Sigmoid colon (tissue), 7 donors: ENCODE data around the gene AHI1. TPM values are rescaled to one million over a fixed set of nuclear protein-coding genes. Genes with fewer than 3 reads are reported as not detected.
"Not testable (repeated sequence)": the region's sequence is repeated elsewhere in the genome, so short reads cannot be mapped to it uniquely, and the experiment has no call there.

Experiments
- DNase-seq: peaks from one replicate; pipeline ENCODE4 v3.0.0-alpha.2; 2019
- H3K27ac ChIP-seq, 4 donors: fragments of 200-600 bp; sonication (generic); one replicate each; pipeline ENCODE4 v1.5.1; 2016 to 2019; ENCODE audit warnings: mild to moderate bottlenecking in 1 of 4
- H3K27me3 ChIP-seq, 3 donors: fragments of 200-600 bp; sonication (generic); one replicate each; pipeline ENCODE4 v1.5.1; 2019; ENCODE audit warnings: mild to moderate bottlenecking in 1 of 3
- H3K36me3 ChIP-seq, 4 donors: fragments of 200-600 bp; sonication (generic); one replicate each; pipeline ENCODE4 v1.5.1; 2016 to 2019
- H3K4me1 ChIP-seq, 4 donors: fragments of 200-600 bp; sonication (generic); one replicate each; pipeline ENCODE4 v1.5.1; 2017 to 2019
- H3K4me3 ChIP-seq, 4 donors: fragments of 200-600 bp; sonication (generic); one replicate each; pipeline ENCODE4 v1.5.1; 2017 to 2019; ENCODE audit warnings: mild to moderate bottlenecking in 2 of 4, moderate library complexity in 1 of 4
- H3K9me3 ChIP-seq, 4 donors: fragments of 200-600 bp in 3 of 4; sonication (generic) in 3 of 4; one replicate each; pipeline versions ENCODE4 v1.5.1 to v1.6.1; 2013 to 2019
- EP300 ChIP-seq, 4 donors: sonication (generic); formaldehyde crosslinking; IDR thresholded peaks; one replicate each; pipeline ENCODE4 v1.6.1; 2017; ENCODE audit warnings: antibody characterized with exemption in 4 of 4
- POLR2A ChIP-seq, 2 donors: fragments of 450-650 bp; IDR thresholded peaks; one replicate each; pipeline ENCODE4 v1.6.1; 2016; ENCODE audit warnings: antibody characterized with exemption in 2 of 2, mild to moderate bottlenecking in 2 of 2, moderate library complexity in 2 of 2
- POLR2AphosphoS5 ChIP-seq, 4 donors: sonication (generic); formaldehyde crosslinking; IDR thresholded peaks; one replicate each; pipeline ENCODE4 v1.6.1; 2017; ENCODE audit warnings: antibody characterized with exemption in 4 of 4
- WGBS, 2 donors: extraction: QIAGEN DNeasy Blood & Tissue Kit; methylation state at CpG; one replicate each; pipeline ENCODE4 v1.1.7; 2013; 5-methylcytosine and 5-hydroxymethylcytosine counted together
- intact Hi-C: fragments of 100-400 bp; cut with DNase I; formaldehyde crosslinking; loops from one replicate; pipeline ENCODE4 v1.15.1; 2023
- polyA plus RNA-seq, 3 donors: library from polyadenylated mRNA; stranded (reverse); fragments of 200-250 nt; gene quantifications; one replicate each; pipeline ENCODE4 v1.2.3, GENCODE V29; 2013
- total RNA-seq, 4 donors: library from RNA; depleted of rRNA; stranded (reverse); fragments of >200 nt; gene quantifications; one replicate each; pipeline ENCODE4 v1.1.0, GENCODE V29; 2016
- TF ChIP-seq, protein P1 (sequence below), 4 experiments: fragments of 450-650 bp in 3 of 4; fragments of 200-600 bp in 1 of 4; IDR thresholded peaks; one replicate each; pipeline ENCODE4 v1.5.1; 2016 to 2019; ENCODE audit warnings: antibody characterized with exemption in 4 of 4, mild to moderate bottlenecking in 3 of 4, moderate library complexity in 2 of 4
- donor health status: healthy with polysubstance abuse.
- donor health status: Bipolar disorder and iron deficiency.
- donor health status: healthy.

The AHI1 gene
- total and polyA plus RNA-seq, 7 donors: 4.2 to 47.1 (median 25.8) TPM

DNA sequence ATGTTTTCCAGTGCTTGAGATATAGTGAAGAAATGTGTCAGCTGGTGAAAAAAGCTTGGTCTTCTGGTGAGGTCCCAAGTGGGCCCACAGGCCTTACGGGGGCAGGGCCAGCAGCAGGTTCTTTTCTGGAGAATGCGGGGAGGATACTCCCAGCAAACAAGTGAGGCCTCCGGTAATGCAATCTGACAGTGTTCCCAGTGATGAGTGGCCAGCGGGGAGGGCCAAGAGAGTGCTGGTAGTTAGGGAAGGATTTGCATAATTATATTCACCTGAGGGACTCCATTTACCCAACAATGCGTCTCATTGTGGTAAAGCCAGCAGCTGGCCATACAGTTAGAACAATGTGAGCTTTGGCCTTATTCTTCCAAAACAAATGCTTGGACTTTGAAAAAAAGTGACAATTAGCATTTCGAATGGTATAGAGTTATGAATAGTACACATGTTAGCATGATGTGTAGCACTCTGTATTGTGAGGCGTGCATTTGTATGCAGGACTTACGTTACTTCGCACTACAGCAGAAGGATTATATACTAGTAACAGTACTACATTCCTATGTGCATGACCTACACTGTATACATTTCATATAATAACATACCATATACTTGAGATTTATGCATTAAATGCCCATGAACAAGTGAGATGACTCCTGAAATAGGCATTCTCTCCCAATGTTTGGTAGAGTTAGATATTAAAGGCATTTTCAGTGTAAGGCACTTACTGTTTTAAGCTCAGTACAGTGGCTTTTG, 246.6 kb downstream of the AHI1 start:
- Histone ChIP-seq H3K27me3 (no peaks in the 10 kb centered on the region), H3K4me3 (no peak overlapping the region), H3K9me3 (no peaks in the 10 kb centered on the region), H3K36me3 (no peaks in the 10 kb centered on the region), H3K27ac (no peak overlapping the region), H3K4me1 (no peaks in the 10 kb centered on the region)
- 16 to 71% methylated on average over 9 of the region's 9 CpGs for WGBS, 2 donors
- TF ChIP-seq EP300 (IDR thresholded peaks at IDR 0.05) (no peak), POLR2AphosphoS5 (IDR thresholded peaks at IDR 0.05) (no peak), POLR2A (IDR thresholded peaks at IDR 0.05) (no peak)
- TF ChIP-seq, protein P1, sequence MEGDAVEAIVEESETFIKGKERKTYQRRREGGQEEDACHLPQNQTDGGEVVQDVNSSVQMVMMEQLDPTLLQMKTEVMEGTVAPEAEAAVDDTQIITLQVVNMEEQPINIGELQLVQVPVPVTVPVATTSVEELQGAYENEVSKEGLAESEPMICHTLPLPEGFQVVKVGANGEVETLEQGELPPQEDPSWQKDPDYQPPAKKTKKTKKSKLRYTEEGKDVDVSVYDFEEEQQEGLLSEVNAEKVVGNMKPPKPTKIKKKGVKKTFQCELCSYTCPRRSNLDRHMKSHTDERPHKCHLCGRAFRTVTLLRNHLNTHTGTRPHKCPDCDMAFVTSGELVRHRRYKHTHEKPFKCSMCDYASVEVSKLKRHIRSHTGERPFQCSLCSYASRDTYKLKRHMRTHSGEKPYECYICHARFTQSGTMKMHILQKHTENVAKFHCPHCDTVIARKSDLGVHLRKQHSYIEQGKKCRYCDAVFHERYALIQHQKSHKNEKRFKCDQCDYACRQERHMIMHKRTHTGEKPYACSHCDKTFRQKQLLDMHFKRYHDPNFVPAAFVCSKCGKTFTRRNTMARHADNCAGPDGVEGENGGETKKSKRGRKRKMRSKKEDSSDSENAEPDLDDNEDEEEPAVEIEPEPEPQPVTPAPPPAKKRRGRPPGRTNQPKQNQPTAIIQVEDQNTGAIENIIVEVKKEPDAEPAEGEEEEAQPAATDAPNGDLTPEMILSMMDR (IDR thresholded peaks at IDR 0.05): no peak
- DNase-seq: no peak
- intact Hi-C loops: no loop called here

DNA sequence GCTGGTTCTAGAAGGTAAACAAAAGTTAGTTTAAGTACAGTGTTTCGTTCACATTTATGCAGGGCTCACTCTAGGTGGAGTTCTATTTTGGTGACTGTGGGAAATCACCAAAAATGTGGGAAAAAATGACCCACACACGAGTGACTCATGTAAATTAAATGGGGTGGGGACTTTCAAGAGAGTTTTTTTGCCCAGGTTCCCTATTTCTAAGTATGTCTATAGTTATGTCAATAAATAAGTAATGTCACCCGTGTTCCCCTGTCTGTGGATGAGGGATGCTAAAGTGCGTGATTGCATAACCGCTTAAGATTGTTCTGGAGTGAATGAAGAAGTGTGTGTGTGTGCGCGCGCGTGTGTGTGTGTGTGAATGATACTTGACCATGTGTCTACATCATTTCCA, 247.3 kb downstream of the AHI1 start:
- no peaks in the 10 kb centered on the region for H3K9me3 ChIP-seq
- H3K27me3 ChIP-seq: no peaks in the 10 kb centered on the region
- intact Hi-C loops: no loop called here
- no peak overlapping the region for H3K4me3 ChIP-seq
- TF ChIP-seq, protein P1 (IDR thresholded peaks at IDR 0.05): no peak
- TF ChIP-seq POLR2AphosphoS5 (IDR thresholded peaks at IDR 0.05): no peak
- WGBS, 2 donors: 67 to 77% methylated on average over 9 of the region's 9 CpGs
- H3K27ac ChIP-seq: no peak overlapping the region
- no peaks in the 10 kb centered on the region for H3K36me3 ChIP-seq
- H3K4me1 ChIP-seq: no peaks in the 10 kb centered on the region
- DNase-seq: no peak

DNA sequence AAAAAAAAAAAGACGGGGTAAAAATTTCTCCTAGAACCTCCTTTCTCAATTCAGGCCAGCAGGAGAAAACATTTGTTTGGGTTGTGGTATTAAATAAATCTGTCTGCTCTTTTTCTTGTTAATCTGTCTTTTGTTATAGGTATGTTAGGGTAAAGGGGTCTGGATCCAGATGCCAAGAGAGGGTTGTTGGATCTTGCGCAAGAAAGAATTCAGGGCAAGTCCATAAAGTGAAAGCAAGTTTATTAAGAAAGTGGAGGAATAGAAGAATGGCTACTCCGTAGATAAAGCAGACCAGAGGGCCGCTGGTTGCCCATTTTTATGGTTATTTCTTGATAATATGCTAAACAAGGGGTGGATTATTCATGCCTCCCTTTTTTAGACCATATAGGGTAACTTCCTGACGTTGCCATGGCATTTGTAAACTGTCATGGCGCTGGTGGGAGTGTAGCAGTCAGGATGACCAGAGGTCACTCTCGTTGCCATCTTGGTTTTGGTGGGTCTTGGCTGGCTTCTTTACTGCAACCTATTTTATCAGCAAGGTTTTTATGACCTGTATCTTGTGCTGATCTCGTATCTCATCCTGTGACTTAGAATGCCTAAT, 251.0 kb downstream of the AHI1 start:
- 83 to 86% methylated on average over 8 of the region's 8 CpGs for WGBS, 2 donors
- H3K36me3 ChIP-seq, intact Hi-C loops, H3K27ac ChIP-seq, H3K27me3 ChIP-seq, H3K4me1 ChIP-seq, H3K9me3 ChIP-seq, DNase-seq, H3K4me3 ChIP-seq: not testable (repeated sequence)

DNA sequence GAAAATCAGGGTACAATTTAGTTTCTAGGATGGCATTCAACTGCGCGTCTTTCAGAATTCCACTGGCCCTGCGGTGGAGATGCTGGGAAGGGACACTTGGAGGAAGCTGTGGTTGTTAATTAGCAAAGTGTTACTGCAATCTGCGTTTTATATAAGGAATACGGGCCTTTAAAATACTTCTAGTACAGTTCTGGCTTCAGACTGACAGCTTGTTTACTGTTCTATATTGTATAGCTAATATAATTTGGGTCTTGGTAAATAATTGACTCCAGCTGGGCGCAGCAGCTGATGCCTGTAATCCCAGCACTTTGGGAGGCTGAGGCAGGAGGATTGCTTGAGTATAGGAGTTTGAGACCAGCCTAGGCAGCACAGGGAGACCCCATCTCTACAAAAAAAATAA, 252.7 kb downstream of the AHI1 start:
- Histone ChIP-seq H3K9me3 (no peaks in the 10 kb centered on the region), H3K36me3 (no peaks in the 10 kb centered on the region), H3K4me1 (no peaks in the 10 kb centered on the region), H3K27me3 (no peaks in the 10 kb centered on the region), H3K27ac (no peak overlapping the region), H3K4me3 (no peak overlapping the region)
- 18 to 67% methylated on average over 6 of the region's 6 CpGs for WGBS, 2 donors
- intact Hi-C loops: no loop called here
- no peak for DNase-seq
- no peak for TF ChIP-seq EP300 (IDR thresholded peaks at IDR 0.05)
- TF ChIP-seq, protein P1 (IDR thresholded peaks at IDR 0.05): no peak
- no peak for TF ChIP-seq POLR2AphosphoS5 (IDR thresholded peaks at IDR 0.05)
- no peak for TF ChIP-seq POLR2A (IDR thresholded peaks at IDR 0.05)

DNA sequence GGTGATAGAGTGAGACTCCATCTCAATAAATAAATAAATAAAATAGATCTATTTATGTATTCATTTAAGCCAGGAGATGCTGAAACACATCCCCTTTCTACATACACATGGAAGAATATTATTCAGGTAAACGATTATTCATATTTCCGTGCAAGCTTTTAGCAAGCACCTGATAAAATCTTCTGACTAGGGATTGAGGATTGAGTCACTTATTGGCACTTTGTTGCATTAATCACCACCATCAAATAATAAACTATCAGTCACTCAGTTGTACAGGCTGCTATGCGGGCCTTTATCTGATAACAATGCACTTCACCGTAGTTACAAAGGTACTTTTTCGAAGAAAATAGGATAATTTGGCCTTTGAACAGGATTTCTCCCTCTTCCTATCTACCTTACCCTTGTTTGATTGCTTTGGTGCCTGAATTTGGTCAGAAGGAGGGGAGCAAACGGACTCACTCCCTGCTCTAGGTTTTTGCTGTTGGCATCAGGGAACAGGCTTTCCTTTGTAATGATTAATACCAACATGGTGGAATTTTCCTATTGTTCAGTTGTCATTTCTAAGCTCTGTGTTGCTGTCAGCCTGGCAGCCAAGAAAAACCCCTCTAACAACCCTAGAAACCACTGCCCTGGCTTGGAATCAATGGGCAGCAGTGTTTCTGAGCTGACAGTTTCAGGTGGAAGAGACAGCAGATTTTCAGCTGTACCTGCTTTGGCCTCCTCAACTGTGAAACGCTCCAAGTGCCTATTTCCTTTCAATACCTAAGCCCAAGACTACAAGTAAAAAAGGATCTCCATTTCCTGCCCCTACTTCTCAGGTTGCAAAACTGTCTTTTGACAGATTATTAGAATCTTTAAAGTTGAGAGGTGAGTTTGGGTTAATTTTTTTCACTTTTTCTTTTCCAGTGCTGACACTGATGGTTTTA, 253.4 kb downstream of the AHI1 start:
- no peak for DNase-seq
- Histone ChIP-seq H3K27ac (no peak overlapping the region), H3K4me1 (no peaks in the 10 kb centered on the region), H3K9me3 (no peaks in the 10 kb centered on the region), H3K27me3 (no peaks in the 10 kb centered on the region), H3K36me3 (no peaks in the 10 kb centered on the region), H3K4me3 (no peak overlapping the region)
- TF ChIP-seq EP300 (IDR thresholded peaks at IDR 0.05) (no peak), POLR2A (IDR thresholded peaks at IDR 0.05) (no peak), POLR2AphosphoS5 (IDR thresholded peaks at IDR 0.05) (no peak)
- TF ChIP-seq, protein P1 (IDR thresholded peaks at IDR 0.05): no peak
- intact Hi-C loops: no loop called here
- WGBS, 2 donors: 77 to 84% methylated on average over 7 of the region's 7 CpGs
